Memory B cell (primary cell): ENCODE data around the gene CHRNA4.
"Not testable (repeated sequence)": the region's sequence is repeated elsewhere in the genome, so short reads cannot be mapped to it uniquely, and the experiment has no call there.

Experiments
- ATAC-seq: fragments of 150-1000 bp; cut with Tn5 transposase; 2 replicates; pipeline ENCODE4 v1.10.0; 2021; ENCODE audit warnings: low read depth, mild to moderate bottlenecking, moderate library complexity
- DNase-seq, 2 donors: peaks; one replicate each; pipeline ENCODE4 v3.0.0; 2022; ENCODE audit warnings: low spot score in 2 of 2
- H3K27ac Mint-ChIP-seq: one replicate; pipeline ENCODE4 v1.8.0; 2022; ENCODE audit warnings: mild to moderate bottlenecking, moderate library complexity, mixed read lengths
- H3K27me3 Mint-ChIP-seq: one replicate; pipeline ENCODE4 v1.8.0; 2022; ENCODE audit warnings: mixed read lengths
- H3K36me3 Mint-ChIP-seq: one replicate; pipeline ENCODE4 v1.8.0; 2022; ENCODE audit warnings: mild to moderate bottlenecking, mixed read lengths
- H3K4me1 Mint-ChIP-seq: one replicate; pipeline ENCODE4 v1.8.0; 2022; ENCODE audit warnings: mixed read lengths
- H3K4me3 Mint-ChIP-seq: one replicate; pipeline ENCODE4 v1.8.0; 2022; ENCODE audit warnings: mild to moderate bottlenecking, moderate library complexity, mixed read lengths
- H3K9me3 Mint-ChIP-seq: one replicate; pipeline ENCODE4 v1.8.0; 2022; ENCODE audit warnings: mixed read lengths

CHRNA4 gene

DNA sequence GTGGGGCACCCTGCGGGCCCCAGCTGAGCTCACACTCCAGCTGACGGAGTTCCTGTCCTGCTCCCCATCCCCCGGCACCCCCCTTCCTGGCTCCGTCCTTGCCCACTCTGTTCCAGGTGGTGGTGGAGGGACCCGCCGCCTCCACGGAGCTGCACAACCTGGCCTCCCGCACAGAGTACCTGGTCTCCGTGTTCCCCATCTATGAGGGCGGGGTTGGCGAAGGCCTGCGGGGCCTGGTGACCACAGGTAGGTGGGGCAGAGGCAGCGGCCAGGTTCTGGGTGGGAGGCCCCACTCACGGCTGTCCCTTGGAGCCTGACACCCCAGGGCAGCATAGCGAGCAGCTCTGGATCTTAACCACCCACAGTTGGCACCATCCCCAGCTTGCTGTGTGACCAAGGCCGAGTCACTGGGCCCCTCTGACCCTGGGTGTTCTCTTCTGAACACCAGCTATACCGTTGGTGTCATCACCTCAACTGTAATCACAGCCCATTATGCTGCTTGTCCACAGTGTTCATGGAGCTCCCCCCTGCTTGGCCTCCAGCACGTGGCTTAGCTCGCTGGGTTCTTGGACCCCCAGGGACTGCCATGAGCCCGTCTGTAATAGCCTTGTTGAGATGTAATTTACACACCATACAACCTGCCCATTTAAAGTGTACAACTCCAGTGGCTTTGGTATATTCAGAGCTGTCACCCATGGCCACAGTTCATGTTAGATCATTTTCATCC, 50.7 kb downstream of the CHRNA4 start:
- peaks cover 8% of the 10 kb centered on the region for H3K27me3 Mint-ChIP-seq
- H3K4me1 Mint-ChIP-seq: no peaks in the 10 kb centered on the region
- no peak overlapping the region for H3K4me3 Mint-ChIP-seq
- no peak for ATAC-seq
- no peak for DNase-seq
- no peaks in the 10 kb centered on the region for H3K9me3 Mint-ChIP-seq
- no peak overlapping the region for H3K27ac Mint-ChIP-seq
- H3K36me3 Mint-ChIP-seq: no peaks in the 10 kb centered on the region

DNA sequence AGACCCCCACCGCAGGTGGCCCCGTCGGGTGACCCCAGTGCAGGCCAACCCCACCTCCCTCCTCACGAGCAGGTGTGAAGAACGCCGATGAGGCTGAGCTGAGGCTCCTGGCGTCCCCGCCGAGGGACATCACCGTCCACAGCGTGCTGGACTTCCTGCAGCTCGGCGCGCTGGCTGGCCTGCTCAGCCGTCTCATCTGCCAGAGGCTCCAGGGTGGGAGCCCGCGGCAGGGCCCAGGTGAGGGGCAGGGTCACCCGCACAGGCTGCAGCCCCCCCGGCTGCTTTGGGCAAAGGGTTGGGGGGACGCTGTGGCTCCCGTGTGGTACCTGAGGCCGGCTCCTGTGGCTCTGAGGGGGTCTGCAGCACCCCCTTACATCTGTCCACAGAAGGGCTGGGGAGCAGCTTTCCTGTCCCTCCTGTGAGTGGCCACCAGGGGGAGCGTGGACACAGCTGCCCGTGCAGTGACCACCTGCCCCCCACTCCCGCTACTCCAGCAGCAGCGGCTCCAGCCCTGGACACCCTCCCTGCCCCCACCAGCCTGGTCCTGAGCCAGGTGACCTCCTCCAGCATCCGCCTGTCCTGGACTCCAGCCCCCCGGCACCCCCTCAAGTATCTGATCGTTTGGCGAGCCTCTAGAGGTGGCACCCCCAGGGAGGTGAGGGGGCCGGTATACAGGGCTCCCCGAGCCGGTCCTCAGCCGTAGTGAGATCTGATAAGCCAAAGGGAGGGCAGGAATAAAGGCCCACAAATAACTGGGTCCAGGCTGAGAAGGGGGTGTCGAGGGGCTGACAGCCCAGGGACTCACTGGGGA, 51.7 kb downstream of the CHRNA4 start:
- Mint-ChIP-seq H3K27ac (no peak overlapping the region), H3K36me3 (no peaks in the 10 kb centered on the region), H3K9me3 (no peaks in the 10 kb centered on the region), H3K4me3 (no peak overlapping the region), H3K27me3 (peaks cover 5% of the 10 kb centered on the region), H3K4me1 (no peaks in the 10 kb centered on the region)
- DNase-seq (no peak), ATAC-seq (no peak)

DNA sequence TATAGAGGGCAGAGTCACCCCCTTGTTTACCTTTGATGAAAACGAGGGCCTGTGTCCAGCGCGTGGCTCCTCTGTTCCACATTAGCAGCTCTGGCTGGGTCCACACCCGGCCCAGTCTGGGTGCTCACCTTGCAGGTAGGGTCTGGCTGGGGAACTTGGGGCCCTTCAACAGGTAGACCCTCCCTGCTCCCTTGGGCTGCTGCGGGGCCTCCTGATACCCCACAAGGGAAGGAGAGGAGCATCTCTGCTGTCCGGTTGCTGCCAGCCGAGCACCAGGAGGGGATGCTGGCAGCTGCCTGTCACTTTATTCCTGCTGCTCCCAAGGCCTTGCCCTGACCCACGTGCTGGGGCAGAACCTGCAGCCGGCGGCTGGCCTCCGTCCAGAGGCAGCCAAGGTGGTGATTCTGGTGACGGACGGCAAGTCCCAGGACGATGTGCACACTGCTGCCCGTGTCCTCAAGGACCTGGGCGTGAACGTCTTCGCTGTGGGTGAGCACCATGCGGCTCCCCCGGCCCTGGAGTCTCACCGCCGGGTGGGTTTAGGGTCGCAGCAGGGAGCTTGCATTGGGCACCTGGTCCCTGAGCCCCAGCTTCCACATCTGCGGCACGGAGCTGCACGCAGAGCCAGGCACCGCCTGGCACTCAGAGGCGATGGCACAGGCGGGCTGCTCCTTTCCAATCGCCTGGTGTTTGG, 52.8 kb downstream of the CHRNA4 start:
- ATAC-seq (no peak), DNase-seq (no peak)
- Mint-ChIP-seq H3K36me3 (no peaks in the 10 kb centered on the region), H3K4me1 (no peaks in the 10 kb centered on the region), H3K9me3 (no peaks in the 10 kb centered on the region), H3K27me3 (peaks cover 5% of the 10 kb centered on the region), H3K27ac (no peak overlapping the region), H3K4me3 (no peak overlapping the region)

DNA sequence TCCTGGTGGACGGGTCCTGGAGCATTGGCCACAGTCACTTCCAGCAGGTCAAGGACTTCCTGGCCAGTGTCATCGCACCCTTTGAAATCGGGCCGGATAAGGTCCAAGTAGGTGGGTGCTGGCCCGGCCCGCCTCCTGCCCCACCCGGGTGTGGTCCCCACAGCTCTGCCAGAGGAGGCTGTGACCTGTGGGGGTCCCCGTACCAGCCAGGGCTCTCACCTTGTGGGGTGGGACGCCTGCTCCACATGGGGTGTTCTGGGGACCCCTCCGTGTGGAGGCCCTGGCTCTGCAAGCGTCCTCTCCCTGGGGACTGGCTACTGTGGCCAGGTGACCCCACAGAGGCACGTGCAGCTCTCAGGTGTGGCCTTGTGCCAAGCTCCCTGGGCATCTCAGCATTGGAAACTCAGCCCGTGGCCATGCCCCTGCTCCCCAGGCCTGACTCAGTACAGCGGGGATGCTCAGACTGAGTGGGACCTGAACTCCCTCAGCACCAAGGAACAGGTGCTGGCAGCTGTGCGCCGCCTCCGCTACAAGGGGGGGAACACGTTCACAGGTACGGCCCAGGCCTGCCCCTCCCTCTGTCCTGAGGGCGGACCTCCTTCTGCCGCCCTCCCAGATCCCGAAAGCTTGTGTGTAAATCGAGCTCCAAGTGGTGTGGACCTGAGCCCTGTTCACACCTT, 53.5 kb downstream of the CHRNA4 start:
- DNase-seq (no peak), ATAC-seq (no peak)
- Mint-ChIP-seq H3K27ac (no peak overlapping the region), H3K4me3 (no peak overlapping the region), H3K4me1 (no peaks in the 10 kb centered on the region), H3K36me3 (peaks cover 1% of the 10 kb centered on the region), H3K9me3 (no peaks in the 10 kb centered on the region), H3K27me3 (peaks cover 5% of the 10 kb centered on the region)

DNA sequence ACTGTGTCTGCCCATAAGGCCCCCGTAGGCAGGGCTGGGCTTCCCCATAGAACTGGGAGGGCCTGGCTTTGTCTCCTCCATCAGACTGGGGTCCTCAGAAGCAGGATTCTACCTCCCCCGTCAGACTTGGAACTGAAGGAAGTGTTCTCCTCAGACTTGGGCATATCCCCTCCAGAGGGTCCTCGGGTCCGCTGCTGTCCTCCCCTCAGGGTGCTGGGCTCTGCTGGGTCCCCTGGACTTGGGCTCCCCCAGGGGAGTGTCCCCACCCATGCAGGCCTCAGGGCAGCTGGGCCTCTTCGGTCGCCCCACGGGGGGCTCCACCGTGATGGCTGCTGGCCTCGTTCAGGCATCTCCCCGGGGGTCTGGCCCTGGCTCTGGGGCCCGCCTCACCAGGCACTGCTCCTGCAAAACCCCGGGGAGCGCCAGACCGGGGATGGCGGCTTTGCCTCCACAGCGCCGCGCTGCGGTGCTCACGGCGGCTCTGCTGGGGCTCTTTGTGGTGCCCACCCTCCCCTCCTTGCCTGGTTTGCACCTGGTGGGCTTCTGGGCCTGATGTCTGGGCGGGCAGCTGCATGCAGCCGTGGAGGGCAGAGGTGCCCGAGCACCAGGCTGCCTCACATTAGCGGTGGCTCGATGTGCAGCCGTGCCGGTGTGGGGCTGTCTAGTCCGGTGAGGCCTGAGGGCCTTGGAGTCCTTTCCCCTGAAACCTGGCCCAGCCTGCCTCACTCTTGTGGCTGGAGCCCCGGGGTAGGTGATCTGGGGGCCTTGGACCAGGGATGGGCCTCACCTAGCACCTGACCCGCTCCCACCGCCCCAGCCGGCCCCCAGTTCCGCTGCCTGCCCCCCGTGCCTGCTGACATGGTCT, 54.2 kb downstream of the CHRNA4 start:
- Mint-ChIP-seq H3K27ac (no peak overlapping the region), H3K9me3 (no peaks in the 10 kb centered on the region), H3K4me3 (no peak overlapping the region), H3K4me1 (no peaks in the 10 kb centered on the region), H3K27me3 (peaks cover 7% of the 10 kb centered on the region), H3K36me3 (peaks cover 2% of the 10 kb centered on the region)
- ATAC-seq (no peak), DNase-seq (no peak)

DNA sequence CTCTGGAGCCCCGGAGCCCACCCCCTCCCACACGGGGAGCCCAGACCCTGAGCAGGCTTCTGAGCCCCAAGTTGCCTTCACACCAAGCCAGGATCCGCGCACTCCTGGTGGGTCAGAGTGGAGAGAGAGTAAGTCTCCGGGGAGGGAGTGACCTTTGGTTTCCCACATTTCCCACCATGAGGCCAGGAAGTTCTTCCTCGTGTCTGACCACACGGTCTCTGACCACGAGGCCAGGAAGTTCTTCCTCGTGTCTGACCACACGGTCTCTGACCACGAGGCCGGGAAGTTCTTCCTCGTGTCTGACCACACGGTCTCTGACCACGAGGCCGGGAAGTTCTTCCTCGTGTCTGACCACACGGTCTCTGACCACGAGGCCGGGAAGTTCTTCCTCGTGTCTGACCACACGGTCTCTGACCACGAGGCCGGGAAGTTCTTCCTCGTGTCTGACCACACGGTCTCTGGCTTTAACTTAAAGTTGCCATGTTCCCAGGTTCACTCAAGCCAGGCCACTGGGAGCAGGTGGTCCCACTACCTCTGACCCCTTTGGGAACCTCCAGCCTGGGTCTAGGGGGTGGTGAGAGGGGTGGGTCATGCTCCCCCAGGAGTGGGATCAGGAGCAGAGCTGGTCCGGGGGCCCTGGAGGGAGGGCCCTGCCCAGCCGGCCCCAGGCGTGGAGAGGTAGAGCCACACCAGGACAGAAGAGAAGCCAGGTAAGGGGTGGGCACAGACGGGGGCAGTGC, 55.0 kb downstream of the CHRNA4 start:
- H3K27me3 Mint-ChIP-seq: peaks cover 10% of the 10 kb centered on the region
- H3K4me3 Mint-ChIP-seq, ATAC-seq, H3K9me3 Mint-ChIP-seq, H3K27ac Mint-ChIP-seq, DNase-seq, H3K4me1 Mint-ChIP-seq, H3K36me3 Mint-ChIP-seq: not testable (repeated sequence)

DNA sequence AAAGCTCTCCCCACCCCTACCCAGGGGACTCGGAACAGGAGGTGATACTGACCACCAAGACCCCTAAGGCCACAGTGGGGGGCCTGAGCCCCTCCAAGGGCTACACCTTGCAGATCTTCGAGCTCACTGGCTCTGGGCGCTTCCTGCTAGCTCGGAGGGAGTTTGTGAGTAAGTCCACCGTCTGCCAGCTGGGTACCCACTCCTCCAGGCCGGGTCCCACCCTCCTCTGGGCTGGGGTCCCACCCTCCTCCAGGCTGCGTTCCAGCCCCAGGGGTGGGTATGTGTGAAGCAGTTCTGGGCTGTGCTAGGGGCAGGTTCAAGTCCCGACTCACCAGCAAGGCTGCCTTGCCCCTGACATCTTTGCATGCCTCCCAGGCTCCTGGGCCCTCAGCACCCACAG, 55.8 kb downstream of the CHRNA4 start:
- Mint-ChIP-seq H3K9me3 (peaks cover 3% of the 10 kb centered on the region), H3K4me1 (no peaks in the 10 kb centered on the region), H3K36me3 (peaks cover 2% of the 10 kb centered on the region), H3K4me3 (no peak overlapping the region), H3K27me3 (peaks cover 9% of the 10 kb centered on the region), H3K27ac (no peak overlapping the region)
- ATAC-seq (no peak), DNase-seq (no peak)

DNA sequence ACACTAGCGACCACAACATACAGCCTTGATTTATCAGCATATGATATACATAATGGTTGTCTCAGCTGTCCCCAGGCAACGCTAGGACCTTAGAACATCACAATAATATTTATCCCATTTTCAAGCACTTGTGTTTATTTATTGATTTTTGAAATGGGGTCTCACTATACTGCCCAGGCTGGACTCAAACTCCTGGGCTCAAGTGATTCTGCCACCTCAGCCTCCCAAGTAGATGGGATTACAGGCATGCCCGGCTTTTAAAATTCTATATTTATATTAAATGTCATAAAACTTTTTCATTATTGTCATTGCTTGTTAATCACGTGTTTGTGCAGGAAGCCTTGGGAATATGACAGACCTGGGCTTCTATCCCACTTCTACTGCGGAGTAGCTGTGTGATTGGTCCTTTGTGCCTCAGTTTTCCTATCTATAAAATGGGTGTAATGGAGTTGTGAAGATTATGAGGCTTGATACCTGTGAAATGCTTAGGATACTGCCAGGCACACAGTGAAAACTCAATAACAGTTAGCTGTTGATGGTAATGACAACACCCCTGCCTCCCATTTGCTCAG, 58.0 kb downstream of the CHRNA4 start:
- Mint-ChIP-seq H3K36me3 (peaks cover 2% of the 10 kb centered on the region), H3K4me1 (no peaks in the 10 kb centered on the region), H3K9me3 (peaks cover 3% of the 10 kb centered on the region), H3K27ac (no peak overlapping the region), H3K27me3 (peaks cover 11% of the 10 kb centered on the region), H3K4me3 (no peak overlapping the region)
- ATAC-seq (no peak), DNase-seq (no peak)

DNA sequence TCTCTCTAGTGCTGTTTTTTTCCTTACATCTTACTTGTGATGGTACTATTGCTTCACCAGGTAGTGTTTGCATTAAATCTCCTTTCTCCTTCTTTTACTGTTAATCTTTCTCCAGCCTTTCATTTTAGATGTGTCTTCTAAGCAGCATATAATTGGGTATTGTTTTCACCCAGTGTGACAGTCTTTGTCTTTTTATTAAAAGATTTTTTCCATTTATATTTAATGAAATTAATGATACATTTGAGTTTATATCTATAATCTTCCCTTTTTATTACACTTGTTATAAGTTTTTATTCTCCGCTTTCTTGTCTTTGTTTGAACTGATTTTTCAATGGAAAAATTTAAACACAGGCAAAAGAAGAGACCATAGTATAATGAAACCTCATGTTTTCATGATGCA, 59.5 kb downstream of the CHRNA4 start:
- Mint-ChIP-seq H3K36me3 (peaks cover 2% of the 10 kb centered on the region), H3K9me3 (peaks cover 3% of the 10 kb centered on the region), H3K4me3 (no peak overlapping the region), H3K27ac (no peak overlapping the region), H3K27me3 (peaks cover 11% of the 10 kb centered on the region), H3K4me1 (no peaks in the 10 kb centered on the region)
- DNase-seq (no peak), ATAC-seq (no peak)

DNA sequence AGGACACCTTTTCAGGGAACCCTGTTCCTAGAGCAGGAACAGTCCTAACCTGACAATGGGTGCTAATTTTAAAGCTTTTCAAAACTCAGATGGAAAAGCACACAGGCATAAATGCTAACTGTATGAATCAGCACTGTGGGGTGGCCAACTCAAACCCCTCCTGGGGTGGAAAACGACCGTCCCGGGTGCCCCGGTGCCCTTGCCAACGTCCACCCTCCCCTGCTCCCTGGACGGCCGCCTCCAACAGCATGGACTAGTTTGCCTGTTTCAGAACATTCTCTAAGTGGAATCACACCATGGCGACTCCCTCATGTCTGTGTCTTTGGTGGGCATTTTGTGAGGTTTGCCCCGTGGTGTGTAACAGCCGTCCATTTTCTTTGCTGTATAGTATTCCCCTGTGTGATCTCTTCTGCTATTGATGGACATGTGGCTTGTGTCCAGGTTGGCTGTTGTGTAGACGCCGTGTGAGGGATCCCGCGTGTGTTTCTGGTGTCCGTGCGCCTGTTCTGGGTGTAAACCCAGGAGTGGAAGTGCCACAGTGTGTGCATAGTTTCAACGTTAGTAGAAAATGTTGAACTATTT, 62.3 kb downstream of the CHRNA4 start:
- Mint-ChIP-seq H3K9me3 (peaks cover 3% of the 10 kb centered on the region), H3K36me3 (peaks cover 2% of the 10 kb centered on the region), H3K4me1 (no peaks in the 10 kb centered on the region), H3K27me3 (peaks cover 16% of the 10 kb centered on the region), H3K4me3 (no peak overlapping the region), H3K27ac (no peak overlapping the region)
- DNase-seq (no peak), ATAC-seq (no peak)

DNA sequence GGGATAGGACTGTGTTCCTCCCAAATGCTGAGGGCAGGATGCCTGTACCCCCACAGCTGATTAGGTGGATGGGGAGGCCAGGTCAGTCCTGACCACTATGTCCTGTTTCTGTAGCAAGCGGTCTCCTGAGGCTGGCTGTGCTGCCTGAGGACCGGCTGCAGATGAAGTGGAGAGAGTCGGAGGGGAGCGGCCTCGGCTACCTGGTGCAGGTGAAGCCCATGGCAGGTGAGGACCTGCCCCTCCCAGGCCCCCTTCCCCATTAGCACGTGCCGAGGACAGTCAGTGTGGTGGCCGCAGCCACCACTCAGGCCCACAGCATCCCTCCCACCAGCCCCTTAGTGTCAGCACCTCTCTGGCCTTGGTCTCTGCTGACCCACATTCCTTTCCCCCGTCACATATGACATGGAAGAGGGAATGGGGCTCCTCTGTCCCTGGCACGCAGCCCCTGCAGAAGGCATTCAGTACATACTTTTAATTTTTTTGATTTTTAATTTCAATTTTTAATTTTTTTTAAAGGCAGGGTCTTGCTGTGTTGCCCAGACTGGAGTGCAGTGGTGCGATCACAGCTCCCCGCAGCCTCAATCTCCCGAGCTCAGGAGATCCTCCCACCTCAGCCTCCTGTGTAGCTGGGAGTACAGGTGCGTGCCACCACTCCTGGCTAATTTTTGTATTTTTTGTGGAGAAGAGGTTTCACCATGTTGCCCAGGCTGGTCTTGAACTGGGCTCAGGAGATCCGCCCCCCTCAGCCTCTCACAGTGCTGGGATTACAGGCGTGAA, 63.2 kb downstream of the CHRNA4 start:
- Mint-ChIP-seq H3K9me3 (peaks cover 3% of the 10 kb centered on the region), H3K4me1 (no peaks in the 10 kb centered on the region), H3K4me3 (no peak overlapping the region), H3K36me3 (peaks cover 2% of the 10 kb centered on the region), H3K27me3 (peaks cover 16% of the 10 kb centered on the region), H3K27ac (no peak overlapping the region)
- ATAC-seq (no peak), DNase-seq (no peak)

DNA sequence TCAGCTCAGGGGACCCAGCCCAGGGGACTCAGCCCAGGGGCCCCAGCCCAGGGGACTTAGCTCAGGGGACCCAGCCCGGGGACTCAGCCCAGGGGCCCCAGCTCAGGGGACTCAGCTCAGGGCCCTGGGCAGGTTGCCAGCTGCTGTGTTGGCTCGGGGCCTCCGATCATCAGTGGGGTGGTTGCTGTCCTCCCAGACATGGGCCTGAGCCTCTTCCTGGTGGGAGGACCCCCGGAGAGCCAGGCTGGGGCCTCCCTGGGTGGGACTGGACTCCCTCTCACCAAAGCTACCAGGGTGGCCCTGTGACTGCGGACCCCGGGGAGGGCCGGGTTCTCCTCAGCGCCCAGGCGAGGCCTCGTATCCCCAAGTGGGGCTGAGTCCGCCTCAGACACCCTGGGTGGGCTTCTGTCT, 63.8 kb downstream of the CHRNA4 start:
- Mint-ChIP-seq H3K36me3 (no peaks in the 10 kb centered on the region), H3K4me3 (no peak overlapping the region), H3K9me3 (peaks cover 3% of the 10 kb centered on the region), H3K4me1 (no peaks in the 10 kb centered on the region), H3K27ac (no peak overlapping the region), H3K27me3 (peaks cover 12% of the 10 kb centered on the region)
- ATAC-seq (no peak), DNase-seq (no peak)
